Measurements from ENCODE around the gene CPT1B.

The CPT1B gene

GRCh38 chr22:50584106-50585096 is 6.2 kb upstream of the CPT1B start:
- no peak for DNase-seq

DNA sequence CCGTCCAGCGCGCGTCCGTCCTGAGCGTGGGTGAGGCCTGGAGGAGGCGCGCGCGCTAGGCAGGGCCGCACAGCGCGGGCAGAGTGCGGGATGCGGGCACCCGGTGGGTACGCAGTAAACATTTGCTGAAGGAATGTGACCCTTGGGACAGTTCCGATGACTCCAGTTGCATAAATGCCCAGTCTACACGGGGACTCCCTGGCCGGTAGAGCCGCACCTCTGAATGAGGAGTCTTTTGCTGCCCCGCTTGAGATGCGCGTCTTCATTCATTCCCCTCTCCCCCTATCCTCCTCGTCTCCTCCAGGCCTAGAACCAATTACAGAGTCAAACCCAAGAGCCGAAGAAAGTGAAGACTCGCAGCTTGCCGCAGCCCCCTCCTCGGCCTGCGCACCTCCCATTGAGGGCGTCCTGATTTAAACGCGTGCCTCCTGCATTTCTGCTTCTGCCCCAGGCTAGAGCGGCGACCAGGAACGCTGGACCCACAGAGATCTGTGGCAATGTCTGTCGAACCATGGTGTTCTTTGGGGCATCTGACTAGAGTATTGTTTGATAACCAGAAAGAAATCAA is 5.2 kb upstream of the CPT1B start:
- no peak for DNase-seq

- DNase-seq, result peak; percentile 98
These were observed 4.5 kb upstream of the CPT1B start, which contains the start of gene CHKB for GRCh38 chr22:50582493-50583293. TSS of gene CHKB (minus strand) at chr22:50582849. CDS start at chr22:50582781, 68 bp downstream.

DNA sequence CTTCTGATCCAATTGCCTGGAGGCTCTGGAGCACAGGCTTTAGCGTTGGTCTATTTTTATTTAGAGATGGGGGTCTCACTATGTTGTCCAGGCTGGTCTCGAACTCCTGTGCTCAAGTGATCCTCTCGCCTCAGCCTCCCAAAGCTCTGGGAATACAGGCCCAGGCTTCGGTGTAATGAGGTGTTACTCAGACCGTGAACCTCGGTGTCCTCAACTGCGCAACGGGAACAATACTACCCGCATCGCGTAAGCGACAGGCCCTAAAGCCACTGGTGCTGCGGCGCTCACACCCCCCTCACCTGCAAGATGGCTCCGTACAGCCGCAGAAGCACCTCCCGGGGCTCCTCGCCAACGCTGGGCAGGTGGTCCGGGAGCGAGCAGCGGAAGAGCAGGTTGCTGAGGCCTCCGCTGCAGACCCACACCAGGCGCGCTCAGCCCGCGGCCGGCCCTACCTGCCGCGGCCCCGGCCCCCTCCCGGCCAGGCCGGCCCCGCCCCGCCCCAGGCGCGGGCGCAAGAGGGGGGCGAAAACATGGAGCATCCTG is 3.8 kb upstream of the CPT1B start:
- no peak for DNase-seq

- no peak for DNase-seq
These were observed 3.1 kb upstream of the CPT1B start for GRCh38 chr22:50581031-50581949.

DNA sequence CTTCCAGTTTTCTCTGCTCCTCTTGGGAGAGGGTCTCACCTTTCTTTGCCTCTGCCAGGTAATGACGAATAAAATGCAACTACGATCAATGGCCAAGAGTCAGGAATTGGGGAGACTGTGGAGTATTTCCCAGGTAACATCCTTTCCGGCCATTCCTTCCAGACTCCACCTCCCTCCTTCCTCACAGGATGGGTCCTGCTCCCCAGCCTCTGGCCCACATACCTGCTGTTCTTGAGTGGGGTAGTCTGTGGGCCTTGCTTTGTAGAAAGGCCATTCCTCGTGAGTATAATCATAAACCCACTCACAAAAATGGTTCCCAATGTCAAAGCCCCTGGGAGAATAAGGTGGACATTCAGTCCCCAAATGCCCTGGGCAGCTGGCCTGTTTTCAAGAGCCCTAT is 1.5 kb upstream of the CPT1B start:
- DNase-seq, result no peak

GRCh38 chr22:50578776-50579310 is 616 bp upstream of the CPT1B start:
- no peak for DNase-seq

- no peak for DNase-seq
These were observed 585 bp downstream of the CPT1B start for GRCh38 chr22:50577697-50577986.

DNA sequence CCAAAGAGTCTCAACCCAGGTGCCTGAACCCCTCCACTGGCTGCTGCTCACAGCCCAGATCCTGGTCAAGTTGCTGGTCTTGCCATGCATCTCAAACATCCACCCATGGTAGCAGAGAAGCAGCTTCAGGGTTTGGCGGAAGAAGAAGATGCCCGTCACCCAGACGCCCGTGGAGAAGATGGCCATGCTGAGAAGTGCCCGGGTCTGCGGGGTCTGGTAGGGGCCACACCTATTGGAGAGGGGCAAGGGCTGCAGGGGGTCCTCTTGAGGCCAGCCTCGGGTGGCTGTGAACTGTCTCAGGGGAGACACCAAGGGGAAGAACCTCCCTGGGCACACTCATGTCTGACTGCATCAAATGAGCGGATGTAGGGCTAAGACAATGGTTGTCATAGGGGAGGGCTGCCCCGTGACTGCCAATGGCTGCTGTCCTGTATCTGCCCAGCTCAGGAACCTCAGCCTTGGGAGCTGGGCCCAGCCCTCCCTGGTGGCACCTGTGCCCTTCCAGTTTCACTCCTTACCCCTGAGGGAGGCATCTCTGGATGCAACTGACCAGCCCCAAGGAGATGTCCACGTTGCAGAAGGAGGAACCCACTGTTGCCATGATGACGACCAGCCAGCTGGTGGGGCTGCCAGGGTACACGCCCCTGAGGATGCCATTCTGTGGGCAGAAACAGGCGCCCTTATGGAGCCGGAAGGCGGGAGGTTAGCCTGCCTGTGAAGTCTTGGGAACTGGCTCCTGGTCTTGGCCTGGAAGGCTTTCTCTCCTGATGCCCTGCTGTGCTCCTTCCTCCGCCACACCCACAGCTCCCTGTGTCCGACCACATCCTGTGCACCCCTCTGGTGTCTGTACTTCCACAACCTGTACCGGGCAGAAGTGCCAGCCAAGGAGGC is 1.2 kb downstream of the CPT1B start:
- no peak for DNase-seq

GRCh38 chr22:50576070-50576469 is 2.2 kb downstream of the CPT1B start:
- DNase-seq, result no peak

- DNase-seq, result no peak
These were observed 2.7 kb downstream of the CPT1B start for GRCh38 chr22:50575426-50575941.

DNA sequence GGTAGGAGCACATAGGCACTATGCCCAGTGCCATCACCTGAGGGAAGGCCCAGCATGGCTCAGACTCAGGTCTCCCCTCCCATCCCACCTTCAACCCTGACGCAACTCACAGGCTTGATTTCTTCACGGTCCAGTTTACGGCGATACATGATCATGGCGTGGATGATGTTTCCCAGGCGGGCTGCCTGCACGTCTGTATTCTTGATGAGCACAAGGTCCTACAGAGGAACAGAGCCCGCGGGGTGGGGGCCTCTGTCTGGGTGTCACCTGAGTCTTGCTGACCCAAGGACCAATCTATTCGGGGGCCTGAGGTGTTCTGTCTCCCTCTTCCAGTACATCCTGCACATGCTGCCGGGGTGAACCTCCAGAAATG is 3.9 kb downstream of the CPT1B start:
- DNase-seq, result no peak

DNA sequence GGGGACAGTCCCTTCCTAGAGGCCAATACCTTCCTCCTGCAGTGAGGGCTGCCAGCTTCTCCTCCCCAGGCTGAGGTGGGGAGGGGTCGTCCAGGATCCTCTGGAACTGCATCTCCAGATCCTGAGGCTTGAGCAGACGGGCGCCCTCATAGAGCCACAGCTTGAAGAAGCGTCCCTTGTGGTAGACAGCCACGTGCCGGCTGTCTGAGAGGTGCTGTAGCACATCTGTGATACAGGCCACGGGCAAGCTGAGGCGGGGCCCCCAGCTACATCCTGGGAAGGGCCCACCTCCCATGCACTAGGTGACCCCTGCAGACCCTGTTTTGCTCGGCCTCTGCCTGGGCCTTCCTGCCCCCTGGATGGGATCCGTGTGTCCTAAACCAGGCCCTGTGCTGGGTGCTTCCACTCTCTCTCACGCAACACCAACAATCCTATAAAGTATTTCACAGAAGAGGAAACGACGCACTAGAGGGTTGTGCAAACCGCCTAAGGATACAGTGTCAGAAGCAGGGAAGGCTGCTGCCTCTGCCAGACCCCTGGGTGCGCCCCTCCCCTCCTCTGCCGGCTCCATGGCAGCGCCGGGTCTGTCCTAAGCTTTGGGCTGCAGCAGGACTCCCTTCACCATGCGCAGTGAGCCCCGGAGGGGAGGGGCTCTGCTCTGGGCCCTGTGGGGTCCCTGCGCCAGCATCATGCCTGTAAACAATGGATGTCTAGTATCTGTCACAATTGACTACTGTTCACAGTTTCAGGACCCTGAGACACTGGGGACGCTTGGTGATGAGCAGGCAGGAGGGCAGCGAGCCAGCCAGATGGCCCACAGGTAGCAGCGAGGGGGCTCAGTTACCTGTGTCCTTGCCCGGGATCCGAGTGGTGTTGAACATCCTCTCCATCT is 4.5 kb downstream of the CPT1B start:
- DNase-seq, result no peak

DNA sequence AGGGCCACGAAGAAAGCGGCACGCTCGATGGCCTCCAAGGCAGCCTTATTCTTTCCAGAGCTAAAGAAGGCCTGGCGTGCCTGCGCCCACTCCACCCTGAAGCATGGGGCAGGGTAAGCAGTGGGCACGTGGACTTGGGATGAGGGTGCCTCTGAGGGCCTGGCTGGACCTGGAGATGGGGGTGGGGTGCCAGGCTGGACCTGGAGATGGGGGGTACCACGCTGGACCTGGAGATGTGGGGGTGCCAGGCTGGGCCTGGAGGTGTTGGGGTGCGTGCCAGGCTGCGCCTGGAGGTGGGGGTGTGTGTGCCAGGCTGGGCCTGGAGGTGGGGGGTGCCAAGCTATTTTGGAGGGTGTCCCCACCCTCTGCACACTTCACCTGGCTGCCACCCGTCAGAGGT is 5.3 kb downstream of the CPT1B start:
- no peak for DNase-seq

- DNase-seq, result no peak
These were observed 6.7 kb downstream of the CPT1B start for GRCh38 chr22:50571264-50572175.

GRCh38 chr22:50570861-50571260 is 7.4 kb downstream of the CPT1B start:
- DNase-seq, result no peak

GRCh38 chr22:50569896-50570535 is 8.2 kb downstream of the CPT1B start:
- no peak for DNase-seq

GRCh38 chr22:50569041-50569459 is 9.2 kb downstream of the CPT1B start:
- DNase-seq, result no peak

Measured in effector CD4-positive, alpha-beta T cell (primary cell).